ENCODE measurements around the gene ZNF277.

DNA sequence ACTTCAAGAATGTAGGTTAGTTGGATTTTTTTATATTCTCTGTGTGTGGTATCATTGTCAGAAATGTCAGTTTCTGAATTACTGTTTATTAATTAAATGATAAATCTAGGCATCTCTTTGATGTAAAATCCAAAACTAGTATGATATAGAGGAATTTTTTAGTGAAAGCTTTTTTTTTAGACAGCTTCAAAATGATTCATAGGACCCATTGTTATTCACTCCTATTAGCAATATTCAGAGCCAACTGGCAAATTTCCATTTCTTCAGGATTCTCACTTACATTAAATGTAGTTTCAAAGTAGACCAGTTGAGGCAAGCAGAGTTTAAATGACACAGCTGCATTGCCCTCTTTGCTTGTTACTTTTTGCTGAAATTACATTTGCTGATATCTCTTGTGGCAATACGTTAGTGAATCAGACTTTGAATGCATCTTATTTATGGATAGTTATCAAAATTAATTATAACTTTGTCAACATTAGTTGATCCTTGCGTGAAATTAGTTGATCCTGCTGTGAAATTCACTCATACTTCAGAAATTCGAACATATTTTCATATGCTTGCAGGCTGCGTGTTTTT is 20.3 kb downstream of the ZNF277 start:
- TF ChIP-seq, protein P1, sequence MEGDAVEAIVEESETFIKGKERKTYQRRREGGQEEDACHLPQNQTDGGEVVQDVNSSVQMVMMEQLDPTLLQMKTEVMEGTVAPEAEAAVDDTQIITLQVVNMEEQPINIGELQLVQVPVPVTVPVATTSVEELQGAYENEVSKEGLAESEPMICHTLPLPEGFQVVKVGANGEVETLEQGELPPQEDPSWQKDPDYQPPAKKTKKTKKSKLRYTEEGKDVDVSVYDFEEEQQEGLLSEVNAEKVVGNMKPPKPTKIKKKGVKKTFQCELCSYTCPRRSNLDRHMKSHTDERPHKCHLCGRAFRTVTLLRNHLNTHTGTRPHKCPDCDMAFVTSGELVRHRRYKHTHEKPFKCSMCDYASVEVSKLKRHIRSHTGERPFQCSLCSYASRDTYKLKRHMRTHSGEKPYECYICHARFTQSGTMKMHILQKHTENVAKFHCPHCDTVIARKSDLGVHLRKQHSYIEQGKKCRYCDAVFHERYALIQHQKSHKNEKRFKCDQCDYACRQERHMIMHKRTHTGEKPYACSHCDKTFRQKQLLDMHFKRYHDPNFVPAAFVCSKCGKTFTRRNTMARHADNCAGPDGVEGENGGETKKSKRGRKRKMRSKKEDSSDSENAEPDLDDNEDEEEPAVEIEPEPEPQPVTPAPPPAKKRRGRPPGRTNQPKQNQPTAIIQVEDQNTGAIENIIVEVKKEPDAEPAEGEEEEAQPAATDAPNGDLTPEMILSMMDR (IDR thresholded peaks at IDR 0.05): no peak
- TF ChIP-seq POLR2A (IDR thresholded peaks at IDR 0.05): no peak
